HG03457 (cell line): Measurements from ENCODE around the gene PRELID2.
"Not testable (repeated sequence)": the region's sequence is repeated elsewhere in the genome, so short reads cannot be mapped to it uniquely, and the experiment has no call there.

Experiments used
- ATAC-seq: cut with Tn5 transposase; IDR thresholded peaks from one replicate; pipeline ENCODE4 v1.9.1; 2021; ENCODE audit warnings: moderate number of reproducible peaks; ENCODE audit not compliant: unreplicated experiment

PRELID2 gene

GRCh38 chr5:145752947-145753346 is 82.2 kb downstream of the PRELID2 start:
- ATAC-seq, result no peak

GRCh38 chr5:145752534-145752933 is 82.6 kb downstream of the PRELID2 start:
- ATAC-seq, result no peak

GRCh38 chr5:145750199-145750598 is 84.9 kb downstream of the PRELID2 start:
- no peak for ATAC-seq

GRCh38 chr5:145743396-145744061 is 91.6 kb downstream of the PRELID2 start:
- no peak for ATAC-seq

GRCh38 chr5:145739843-145740242 is 95.3 kb downstream of the PRELID2 start:
- no peak for ATAC-seq

GRCh38 chr5:145738227-145738626 is 96.9 kb downstream of the PRELID2 start:
- ATAC-seq, result no peak

GRCh38 chr5:145737578-145737977 is 97.6 kb downstream of the PRELID2 start:
- ATAC-seq, result no peak

- not testable (repeated sequence) for ATAC-seq
Measured at GRCh38 chr5:145729956-145730355, 105.2 kb downstream of the PRELID2 start.

GRCh38 chr5:145723516-145723915 is 111.6 kb downstream of the PRELID2 start:
- no peak for ATAC-seq

- no peak for ATAC-seq
Measured at GRCh38 chr5:145718956-145719355, 116.2 kb downstream of the PRELID2 start.

GRCh38 chr5:145715412-145715811 is 119.7 kb downstream of the PRELID2 start:
- ATAC-seq, result no peak

GRCh38 chr5:145712245-145712644 is 122.9 kb downstream of the PRELID2 start:
- no peak for ATAC-seq

GRCh38 chr5:145711417-145711816 is 123.7 kb downstream of the PRELID2 start:
- no peak for ATAC-seq
